Vagina (tissue), 1 donor: ENCODE results near the gene PHACTR2. TPM values are rescaled to one million over a fixed set of nuclear protein-coding genes. Genes with fewer than 3 reads are reported as not detected.

ENCODE experiments used
- small RNA-seq: library from RNA; depleted of rRNA; stranded (forward); fragments of <200 nt; gene quantifications from one replicate; pipeline ENCODE3, GENCODE V24; 2016
- total RNA-seq: library from RNA; depleted of rRNA; stranded (reverse); fragments of >200 nt; gene quantifications from one replicate; pipeline ENCODE4 v1.2.3, GENCODE V29; 2016

PHACTR2 gene
- total RNA-seq, 1 donor from 2014 or later = 61.6 TPM

Small RNAs within 50 kb of the gene (small RNA-seq; reads per million reads assigned to genes)
- not detected for gene ZC2HC1B

Other genes starting within 250 kb of the PHACTR2 start
- gene ADAT2, start 227.3 kb upstream of the PHACTR2 start, total RNA-seq = 5.9 TPM
- gene PEX3, start 227.2 kb upstream of the PHACTR2 start, total RNA-seq = 17.4 TPM
- 19.4 TPM for gene FUCA2, start 166.2 kb upstream of the PHACTR2 start, total RNA-seq
- 23.3 TPM for gene LTV1, start 165.4 kb downstream of the PHACTR2 start, total RNA-seq
- not detected for gene ZC2HC1B, start 186.5 kb downstream of the PHACTR2 start, total RNA-seq